Endothelial cell (in vitro differentiated cells): ENCODE results near the gene CRYBG2. TPM values are rescaled to one million over a fixed set of nuclear protein-coding genes. Genes with fewer than 3 reads are reported as not detected.

ENCODE experiments used
- DNase-seq: peaks from one replicate; pipeline ENCODE4 v3.0.0; 2021; ENCODE audit warnings: low spot score
- H3K27ac Mint-ChIP-seq: one replicate; pipeline ENCODE4 v1.8.0; 2021; ENCODE audit warnings: mixed read lengths, inconsistent platforms; ENCODE audit not compliant: unreplicated experiment
- H3K27me3 Mint-ChIP-seq: one replicate; pipeline ENCODE4 v1.8.0; 2021; ENCODE audit warnings: mild to moderate bottlenecking, moderate library complexity, mixed read lengths, inconsistent platforms; ENCODE audit not compliant: unreplicated experiment
- H3K36me3 Mint-ChIP-seq: one replicate; pipeline ENCODE4 v1.8.0; 2021; ENCODE audit warnings: mild to moderate bottlenecking, low read depth, mixed read lengths, inconsistent platforms; ENCODE audit not compliant: unreplicated experiment
- H3K4me1 Mint-ChIP-seq: one replicate; pipeline ENCODE4 v1.8.0; 2021; ENCODE audit warnings: mild to moderate bottlenecking, mixed read lengths, inconsistent platforms; ENCODE audit not compliant: unreplicated experiment
- H3K4me3 Mint-ChIP-seq: one replicate; pipeline ENCODE4 v1.8.0; 2021; ENCODE audit warnings: mild to moderate bottlenecking, mixed read lengths, inconsistent platforms; ENCODE audit not compliant: unreplicated experiment
- H3K9me3 Mint-ChIP-seq: one replicate; pipeline ENCODE4 v1.8.0; 2021; ENCODE audit warnings: mixed read lengths, inconsistent platforms; ENCODE audit not compliant: unreplicated experiment
- CTCF ChIP-seq: fragments of 200-600 bp; sonication (generic); IDR thresholded peaks from one replicate; pipeline ENCODE4 v1.5.0; 2021; ENCODE audit warnings: antibody characterized with exemption; ENCODE audit not compliant: unreplicated experiment
- total RNA-seq: library from RNA; stranded (reverse); fragmentation: NEBNext Ultra II Directional; extraction: Animal tissue kit (Norgen Biotek cat#: 25700); gene quantifications from one replicate; pipeline ENCODE4 v1.2.1, GENCODE V29; 2021; ENCODE audit not compliant: unreplicated experiment

Gene CRYBG2
- total RNA-seq, 1 donor from 2014 or later, result 1.4 TPM

GRCh38 chr1:26353210-26353859 is 595 bp downstream of the CRYBG2 start:
- Mint-ChIP-seq H3K4me1 (peaks cover 25% of the 10 kb centered on the region), H3K27ac (no peak overlapping the region), H3K9me3 (no peaks in the 10 kb centered on the region), H3K27me3 (peaks cover 6% of the 10 kb centered on the region), H3K4me3 (no peak overlapping the region), H3K36me3 (no peaks in the 10 kb centered on the region)
- DNase-seq, result no peak
- no peak for TF ChIP-seq CTCF

DNA sequence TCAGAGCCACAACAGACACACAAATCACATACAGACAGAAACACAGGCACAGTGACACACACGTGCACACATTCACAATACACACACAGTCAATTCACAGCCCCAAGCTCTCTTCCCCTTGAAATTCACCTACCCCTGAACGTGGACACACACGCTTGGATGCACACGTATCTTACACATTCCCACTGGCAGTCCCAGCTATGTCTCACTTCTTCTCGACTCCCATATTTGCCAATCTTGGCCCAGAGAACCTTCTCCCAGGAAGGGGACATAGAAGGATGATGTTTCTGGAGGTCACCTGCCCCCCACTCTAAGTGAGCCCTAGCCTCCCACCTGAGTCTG is 1.6 kb downstream of the CRYBG2 start:
- peak overlapping the region; percentile 33 for H3K27ac Mint-ChIP-seq
- peaks cover 6% of the 10 kb centered on the region for H3K27me3 Mint-ChIP-seq
- peak overlapping the region; percentile 12 for H3K4me3 Mint-ChIP-seq
- no peaks in the 10 kb centered on the region for H3K9me3 Mint-ChIP-seq
- no peaks in the 10 kb centered on the region for H3K36me3 Mint-ChIP-seq
- H3K4me1 Mint-ChIP-seq, result peaks cover 25% of the 10 kb centered on the region
- no peak for DNase-seq
- TF ChIP-seq CTCF, result no peak

- DNase-seq, result no peak
- peaks cover 6% of the 10 kb centered on the region for H3K27me3 Mint-ChIP-seq
- H3K4me3 Mint-ChIP-seq, result peak overlapping the region; percentile 58
- TF ChIP-seq CTCF, result no peak
- H3K9me3 Mint-ChIP-seq, result no peaks in the 10 kb centered on the region
- no peaks in the 10 kb centered on the region for H3K36me3 Mint-ChIP-seq
- peak overlapping the region; percentile 95 for H3K27ac Mint-ChIP-seq
- peaks cover 27% of the 10 kb centered on the region for H3K4me1 Mint-ChIP-seq
These were observed 2.2 kb downstream of the CRYBG2 start for GRCh38 chr1:26351590-26352337.

DNA sequence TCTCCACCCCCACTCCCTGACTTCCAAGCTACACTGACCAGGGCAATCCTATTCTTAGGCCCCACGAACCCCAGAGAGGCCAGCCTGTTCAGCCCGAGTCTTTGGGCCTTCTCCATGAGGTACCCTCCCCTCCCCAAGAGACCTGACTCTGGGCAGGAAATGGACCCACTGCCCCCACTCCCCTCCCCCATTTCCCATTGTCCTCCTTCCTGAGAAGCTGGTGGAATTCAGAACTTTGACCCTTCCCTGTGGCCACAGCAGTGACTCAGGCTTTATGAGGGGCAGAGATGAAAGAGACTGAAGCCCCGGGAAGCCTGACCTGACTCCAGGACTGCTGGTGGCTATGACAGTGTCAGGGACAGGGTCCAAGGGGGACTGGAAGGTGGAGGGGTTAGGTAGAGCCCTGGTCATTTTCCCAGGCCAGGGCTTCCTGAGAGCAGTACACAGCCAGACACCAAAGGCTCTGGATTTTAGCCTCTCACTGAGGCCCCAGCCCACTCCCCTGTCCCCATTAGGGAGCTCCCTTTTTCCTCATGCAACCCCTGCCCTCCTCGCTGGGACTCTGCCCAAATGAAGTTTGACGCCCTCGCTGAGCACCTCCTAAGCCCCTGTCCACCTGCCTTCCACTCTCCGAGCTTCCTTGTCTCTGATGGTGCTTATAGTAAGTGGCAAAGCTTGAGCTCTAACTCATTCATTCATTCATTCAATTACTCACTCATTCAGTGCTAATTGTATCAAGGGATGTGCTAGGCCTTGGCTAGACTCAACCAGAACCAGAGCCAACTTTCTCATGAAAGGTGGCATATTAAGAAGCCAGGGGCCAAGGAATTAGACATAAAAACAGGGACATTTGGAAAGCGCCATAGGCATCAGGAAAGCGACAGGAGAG is 3.0 kb downstream of the CRYBG2 start:
- Mint-ChIP-seq H3K36me3 (no peaks in the 10 kb centered on the region), H3K4me1 (peaks cover 33% of the 10 kb centered on the region), H3K9me3 (no peaks in the 10 kb centered on the region), H3K27me3 (peaks cover 6% of the 10 kb centered on the region), H3K4me3 (peak overlapping the region; percentile 58), H3K27ac (peak overlapping the region; percentile 95)
- TF ChIP-seq CTCF, result no peak
- DNase-seq, result peak; percentile 51
